Epidermal melanocyte (primary cell): ENCODE measurements around the gene SLC17A7.
A peak's percentile ranks its signal among the peaks of the same experiment; 100 is the strongest.
"Not testable (repeated sequence)": the region's sequence is repeated elsewhere in the genome, so short reads cannot be mapped to it uniquely, and the experiment has no call there.

Experiments
- DNase-seq: peaks from one replicate; pipeline ENCODE4 v3.0.0; 2011; ENCODE audit warnings: low spot score; ENCODE audit not compliant: insufficient read length

SLC17A7 gene

DNA sequence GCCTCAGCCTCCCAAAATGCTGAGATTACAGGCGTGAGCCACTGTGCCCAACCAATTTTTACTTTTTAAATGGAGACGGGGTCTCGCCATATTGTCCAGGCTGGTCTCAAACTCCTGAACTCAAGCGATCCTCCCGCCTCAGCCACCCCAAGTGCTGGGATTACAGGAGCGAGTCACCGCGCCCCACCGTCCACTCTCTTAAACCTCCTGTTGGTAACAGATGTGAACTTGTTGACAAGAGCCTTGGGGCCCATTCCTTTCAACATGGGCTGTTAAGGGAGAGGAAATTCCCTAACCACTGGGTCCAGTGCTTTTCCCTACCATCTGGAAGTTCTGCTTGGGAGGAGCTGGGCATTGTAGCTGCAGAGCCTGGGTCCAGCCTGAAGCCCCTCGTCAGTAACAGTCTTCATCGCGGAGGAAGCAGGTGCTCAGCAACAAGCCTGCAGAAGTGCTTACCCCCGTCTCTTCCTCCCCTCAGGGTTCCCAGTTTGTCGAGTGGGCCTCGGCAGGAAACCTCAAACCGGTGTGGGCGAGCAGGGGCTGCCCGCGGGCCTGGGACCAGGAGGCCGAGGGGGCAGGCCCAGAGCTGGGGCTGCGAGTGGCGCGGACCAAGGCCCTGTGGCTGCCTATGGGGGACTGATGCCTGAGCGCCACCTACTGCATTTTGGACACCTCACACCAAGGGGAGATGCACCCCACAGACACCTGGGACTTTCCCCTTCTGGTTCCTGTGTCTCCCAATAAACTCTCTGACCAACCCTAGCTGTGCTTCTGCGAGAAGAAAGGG lies 28.7 kb upstream of the SLC17A7 start:
- DNase-seq: no peak

DNA sequence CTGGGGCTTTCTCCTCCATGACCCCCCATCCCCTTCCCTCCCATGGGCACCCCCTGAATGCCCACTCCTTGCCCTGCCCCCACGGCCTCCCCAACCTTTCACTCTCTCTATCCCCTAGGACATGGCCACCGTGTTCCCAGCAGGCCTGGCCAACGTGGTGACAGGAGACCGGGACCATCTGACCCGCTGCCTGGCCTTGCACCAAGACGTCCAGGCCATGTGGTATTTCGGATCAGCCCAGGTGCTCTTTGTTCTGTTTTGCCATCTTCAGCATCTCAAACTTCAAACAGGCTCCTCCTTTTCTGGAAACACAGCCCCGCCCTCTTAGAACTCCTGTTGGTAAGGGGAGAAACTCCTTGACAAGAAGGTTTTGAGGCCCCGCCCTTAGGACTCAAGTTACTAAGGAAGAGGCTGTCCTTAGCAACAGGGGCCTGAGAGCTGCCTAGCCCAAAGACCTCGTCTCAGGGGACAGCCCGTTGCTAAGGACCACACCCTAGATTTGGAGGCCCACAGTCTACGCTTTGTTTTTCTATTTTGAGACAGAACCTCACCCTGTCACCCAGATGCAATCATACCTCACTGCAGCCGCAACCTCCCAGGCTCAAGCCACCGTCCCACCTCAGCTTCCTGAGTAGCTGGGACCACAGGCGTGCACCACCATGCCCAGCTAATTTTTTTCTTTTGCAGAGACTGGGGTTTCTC lies 27.6 kb upstream of the SLC17A7 start:
- no peak for DNase-seq

DNA sequence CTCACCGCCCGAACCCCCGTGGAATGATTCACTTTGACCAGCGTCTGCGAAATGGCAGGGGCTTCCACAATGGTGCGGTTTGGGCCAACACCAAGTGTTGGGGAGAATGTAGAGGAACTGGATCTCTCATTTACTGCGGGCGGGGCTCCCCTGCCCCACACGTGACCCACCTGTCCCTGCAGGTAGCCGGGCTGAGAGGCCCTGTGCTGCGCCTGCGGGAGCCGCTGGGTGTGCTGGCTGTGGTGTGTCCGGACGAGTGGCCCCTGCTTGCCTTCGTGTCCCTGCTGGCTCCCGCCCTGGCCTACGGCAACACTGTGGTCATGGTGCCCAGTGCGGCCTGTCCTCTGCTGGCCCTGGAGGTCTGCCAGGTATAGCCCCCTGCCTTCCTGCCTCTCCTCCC lies 26.9 kb upstream of the SLC17A7 start:
- DNase-seq: no peak

DNA sequence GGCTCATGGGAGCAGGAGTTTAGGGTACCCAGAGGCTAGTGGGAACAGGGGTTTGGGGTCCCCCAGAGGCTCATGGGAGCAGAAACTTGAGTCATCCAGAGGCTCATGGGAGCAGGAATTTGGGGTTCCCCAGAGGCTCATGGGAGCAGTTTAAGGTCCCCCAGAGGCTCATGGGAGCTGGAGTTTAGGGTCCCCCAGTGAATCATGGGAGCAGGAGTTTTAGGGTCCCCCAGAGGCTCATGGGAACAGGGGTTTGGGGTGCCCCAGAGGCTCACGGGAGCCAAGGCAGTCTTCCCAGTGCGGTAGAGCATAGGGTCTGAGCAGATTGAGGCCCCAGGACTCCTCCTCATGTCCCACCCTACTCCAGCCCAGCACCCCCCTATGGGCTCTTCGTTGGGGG lies 24.0 kb upstream of the SLC17A7 start:
- DNase-seq: no peak

DNA sequence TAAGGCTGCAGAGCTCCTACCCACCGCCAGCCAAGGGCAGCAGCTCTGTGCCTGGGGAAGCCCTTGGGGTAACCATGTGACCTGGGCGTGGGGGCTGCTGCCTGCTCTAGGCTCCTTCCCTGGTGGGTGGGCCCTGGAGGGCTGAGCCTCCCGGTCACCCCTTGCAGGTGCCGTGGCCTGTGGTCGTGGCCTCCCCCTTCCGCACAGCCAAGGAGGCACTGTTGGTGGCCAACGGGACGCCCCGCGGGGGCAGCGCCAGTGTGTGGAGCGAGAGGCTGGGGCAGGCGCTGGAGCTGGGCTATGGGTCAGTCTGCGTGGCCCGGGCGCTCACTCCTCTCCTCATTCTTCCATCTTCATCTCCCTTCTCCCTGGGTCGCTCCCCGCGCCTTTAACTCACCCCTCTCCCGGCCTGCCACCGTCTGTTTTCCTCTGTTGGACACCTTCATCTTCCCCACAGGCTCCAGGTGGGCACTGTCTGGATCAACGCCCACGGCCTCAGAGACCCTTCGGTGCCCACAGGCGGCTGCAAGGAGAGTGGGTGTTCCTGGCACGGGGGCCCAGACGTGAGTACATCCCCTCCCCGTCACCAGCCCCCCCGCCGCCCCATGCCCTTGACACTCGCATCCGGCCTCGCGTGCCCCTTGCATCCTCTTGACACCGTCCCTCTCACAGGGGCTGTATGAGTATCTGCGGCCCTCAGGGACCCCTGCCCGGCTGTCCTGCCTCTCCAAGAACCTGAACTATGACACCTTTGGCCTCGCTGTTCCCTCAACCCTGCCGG lies 22.8 kb upstream of the SLC17A7 start:
- DNase-seq: no peak

DNA sequence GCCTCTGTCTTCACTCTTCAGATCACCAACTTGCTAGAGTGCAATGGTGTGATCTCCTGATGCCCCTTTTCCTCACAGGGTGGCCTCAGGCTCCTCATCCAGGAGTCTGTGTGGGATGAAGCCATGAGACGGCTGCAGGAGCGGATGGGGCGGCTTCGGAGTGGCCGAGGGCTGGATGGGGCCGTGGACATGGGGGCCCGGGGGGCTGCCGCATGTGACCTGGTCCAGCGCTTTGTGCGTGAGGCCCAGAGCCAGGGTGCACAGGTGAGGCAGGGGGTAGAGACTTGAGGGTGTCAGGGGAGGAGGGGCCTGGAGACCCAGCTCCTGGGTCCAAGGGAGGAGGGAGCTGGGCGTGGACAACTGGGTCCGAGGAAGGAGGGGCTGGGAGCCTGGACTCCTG lies 21.2 kb upstream of the SLC17A7 start:
- no peak for DNase-seq

DNA sequence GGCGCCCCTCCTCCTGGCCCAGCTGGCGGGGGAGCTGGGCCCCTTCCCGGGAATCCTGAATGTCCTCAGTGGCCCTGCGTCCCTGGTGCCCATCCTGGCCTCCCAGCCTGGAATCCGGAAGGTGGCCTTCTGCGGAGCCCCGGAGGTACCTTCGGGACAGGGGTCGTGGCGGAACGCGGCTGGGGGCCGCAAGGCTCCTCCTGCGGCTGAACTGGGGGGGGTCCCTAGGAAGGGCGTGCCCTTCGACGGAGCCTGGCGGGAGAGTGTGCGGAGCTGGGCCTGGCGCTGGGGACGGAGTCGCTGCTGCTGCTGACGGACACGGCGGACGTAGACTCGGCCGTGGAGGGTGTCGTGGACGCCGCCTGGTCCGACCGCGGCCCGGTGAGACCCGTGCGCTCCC lies 20.3 kb upstream of the SLC17A7 start:
- DNase-seq: no peak

DNA sequence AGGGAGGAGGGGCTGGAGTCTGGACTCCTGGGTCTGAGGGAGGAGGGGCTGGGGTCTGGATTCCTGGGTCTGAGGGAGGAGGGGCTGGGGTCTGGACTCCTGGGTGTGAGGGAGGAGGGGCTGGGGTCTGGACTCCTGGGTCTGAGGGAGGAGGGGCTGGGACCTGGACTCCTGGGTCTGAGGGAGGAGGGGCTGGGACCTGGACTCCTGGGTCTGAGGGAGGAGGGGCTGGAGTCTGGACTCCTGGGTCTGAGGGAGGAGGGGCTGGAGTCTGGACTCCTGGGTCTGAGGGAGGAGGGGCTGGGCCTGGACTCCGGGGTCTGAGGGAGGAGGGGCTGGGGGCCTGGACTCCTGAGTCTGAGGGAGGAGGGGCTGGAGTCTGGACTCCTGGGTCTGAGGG lies 19.8 kb upstream of the SLC17A7 start:
- DNase-seq: not testable (repeated sequence)

DNA sequence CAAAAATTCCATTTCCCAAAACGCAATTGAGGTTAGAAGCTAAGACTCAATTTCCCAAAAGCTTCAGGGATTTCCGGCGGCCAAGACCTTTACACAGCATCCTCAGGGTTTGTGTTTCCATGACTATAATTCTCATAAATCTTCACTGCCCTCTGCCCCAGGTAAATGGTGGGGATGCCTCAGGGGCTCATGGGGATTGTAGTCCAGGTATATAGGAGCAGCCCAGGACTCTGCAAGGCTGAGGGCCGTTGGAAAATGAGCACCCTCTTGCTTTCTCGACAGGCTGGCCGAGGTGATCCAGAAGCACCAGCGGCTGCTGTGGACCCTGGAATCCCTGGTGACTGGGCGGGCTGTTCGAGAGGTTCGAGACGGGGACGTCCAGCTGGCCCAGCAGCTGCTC lies 18.1 kb upstream of the SLC17A7 start:
- DNase-seq: no peak

DNA sequence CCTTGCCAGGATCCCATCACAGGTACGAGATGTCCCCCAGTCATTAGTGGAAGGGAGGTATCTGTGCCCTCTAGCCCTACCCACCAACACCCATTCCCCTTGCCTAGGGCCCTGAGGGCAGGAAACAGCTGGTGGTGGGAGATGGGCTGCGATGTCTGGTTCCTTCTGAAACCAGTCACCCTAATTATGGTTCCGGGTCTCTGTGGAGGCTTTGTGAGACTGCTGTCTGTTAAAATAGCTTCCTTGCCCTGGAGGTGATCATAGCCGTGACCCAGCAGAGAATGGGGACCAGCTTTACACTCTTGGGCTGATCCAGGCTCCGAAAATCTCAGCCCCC lies 17.2 kb upstream of the SLC17A7 start:
- DNase-seq: no peak

DNA sequence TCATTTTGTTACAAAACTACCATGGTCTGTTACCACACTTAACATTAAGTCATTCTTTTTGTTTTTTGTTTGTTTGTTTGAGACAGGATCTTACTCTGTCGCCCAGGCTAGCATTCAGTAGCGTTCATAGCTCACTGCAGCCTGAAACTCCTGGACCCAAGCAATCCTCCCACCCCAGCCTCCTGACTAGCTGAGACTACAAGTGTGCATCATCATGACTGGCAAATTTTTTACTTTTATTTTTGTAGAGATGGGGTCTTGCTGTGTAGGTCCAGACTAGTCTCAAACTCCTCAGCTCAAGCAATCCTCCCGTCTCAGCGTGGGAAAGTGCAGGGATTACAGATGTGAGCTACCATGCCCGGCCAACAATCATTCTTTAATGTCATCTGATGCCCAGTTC lies 15.0 kb upstream of the SLC17A7 start:
- no peak for DNase-seq

DNA sequence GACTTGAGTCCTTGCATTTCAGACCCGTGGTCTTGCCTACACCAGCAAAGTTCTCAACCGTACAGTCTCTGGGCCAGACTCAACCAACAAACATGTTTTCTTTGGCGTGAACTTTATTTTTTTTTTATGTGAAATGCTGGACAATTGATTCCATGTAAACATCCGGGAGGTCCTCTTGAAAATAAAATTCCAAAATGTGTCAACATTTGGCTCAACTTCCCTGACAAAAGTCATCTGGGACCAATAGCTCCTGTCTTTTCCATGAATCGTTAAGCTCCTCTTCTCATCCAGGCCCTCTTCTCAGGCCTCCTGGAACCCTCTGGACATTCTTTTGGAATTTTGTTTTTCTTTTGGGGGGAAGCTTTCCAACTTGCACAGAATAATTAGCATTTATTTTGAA lies 14.4 kb upstream of the SLC17A7 start:
- no peak for DNase-seq

DNA sequence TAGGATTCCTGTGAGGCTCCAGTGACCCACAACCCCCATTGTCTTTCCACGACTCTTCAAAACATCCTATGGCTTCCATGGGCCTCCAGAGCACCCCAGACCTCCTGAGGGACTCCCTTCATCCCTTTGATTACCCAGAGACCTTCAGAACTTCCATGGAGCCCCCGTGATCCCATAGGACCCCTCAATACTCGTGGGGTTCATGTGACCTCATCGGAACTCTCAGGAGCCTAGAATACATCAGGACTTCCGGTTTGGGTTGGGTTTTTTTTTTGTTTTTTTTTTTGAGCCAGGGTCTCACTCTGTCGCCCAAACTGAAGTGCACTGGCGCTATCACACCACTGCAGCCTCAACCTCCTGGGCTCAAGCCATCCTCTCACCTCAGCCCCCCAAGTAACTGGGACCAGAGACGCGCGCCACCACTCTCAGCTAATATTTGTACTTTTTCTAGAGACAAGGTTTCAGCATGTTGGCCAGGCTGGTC lies 12.5 kb upstream of the SLC17A7 start:
- no peak for DNase-seq

DNA sequence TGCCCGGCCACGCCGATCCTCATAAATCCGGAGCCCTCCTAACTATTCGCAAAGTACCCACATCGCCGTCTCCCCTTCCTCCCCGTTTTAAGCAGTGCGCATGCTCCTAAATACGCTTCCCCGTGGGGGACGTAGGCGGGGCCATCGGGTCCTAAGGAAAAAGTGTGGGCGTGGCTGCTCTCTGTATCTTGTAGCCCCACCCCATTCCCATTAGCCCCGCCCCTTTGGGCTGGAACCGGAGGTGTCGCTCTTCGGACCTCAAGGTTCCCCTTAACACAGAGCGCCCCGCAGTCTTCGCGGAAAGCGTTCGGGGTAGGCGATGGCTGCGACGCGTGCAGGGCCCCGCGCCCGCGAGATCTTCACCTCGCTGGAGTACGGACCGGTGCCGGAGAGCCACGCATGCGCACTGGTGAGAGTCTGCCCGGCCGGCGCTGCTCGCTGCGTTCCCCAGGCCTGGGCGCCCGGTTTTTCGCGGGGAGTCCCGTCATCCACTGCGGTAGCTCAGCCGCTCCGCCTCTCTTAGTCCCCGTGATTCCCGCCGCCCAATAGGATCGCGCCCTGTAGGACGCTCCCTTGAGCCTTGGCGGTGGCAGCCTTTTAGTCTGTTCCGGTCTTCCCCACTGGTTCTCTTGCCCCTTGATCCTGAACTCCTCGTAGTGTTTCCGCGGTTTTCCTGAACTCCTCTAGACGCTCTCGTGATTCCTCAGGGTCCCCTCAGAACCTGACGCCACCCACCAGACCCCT lies 11.9 kb upstream of the SLC17A7 start, which contains the start of gene ALDH16A1:
TSS of gene ALDH16A1 (plus strand) at position 213 of the 744 bp plus-strand sequence. CDS start at position 320, 107 bp downstream.
- DNase-seq: peak; percentile 93

DNA sequence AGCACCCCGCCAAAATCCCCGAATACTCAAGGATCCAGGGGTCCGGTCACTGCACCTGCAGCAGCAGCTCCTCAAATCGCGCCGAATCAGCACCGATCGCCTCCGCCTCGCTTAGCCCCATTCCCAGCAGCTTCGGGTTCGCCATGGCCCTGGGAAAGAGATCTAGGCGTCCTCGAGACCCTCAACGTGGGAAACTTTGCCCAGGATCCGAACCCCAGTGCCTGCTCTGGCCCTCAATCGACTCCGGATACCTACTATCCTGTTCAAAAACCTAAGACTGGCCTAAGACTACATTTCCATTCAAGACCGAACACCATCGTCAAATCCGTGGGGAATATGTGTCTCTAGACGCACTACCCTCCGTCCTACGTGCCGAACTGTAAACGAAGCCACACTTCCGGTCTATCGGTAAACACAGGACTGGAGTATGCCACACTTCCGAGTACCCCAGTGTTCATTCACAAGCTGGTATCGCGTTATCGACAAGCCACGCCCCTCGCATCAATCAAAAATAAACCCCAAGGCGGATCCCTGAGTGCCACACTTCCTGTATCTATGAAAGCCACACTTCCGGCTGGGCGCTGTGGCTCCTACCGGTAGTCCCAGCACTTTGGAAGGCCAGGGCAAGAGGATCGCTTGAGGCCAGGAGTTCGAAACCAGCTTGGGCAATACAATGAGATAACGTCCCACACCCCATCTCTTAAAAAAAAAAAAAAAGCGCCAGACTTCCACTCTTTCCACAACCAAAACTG lies 10.3 kb upstream of the SLC17A7 start, which contains the start of gene PIH1D1:
TSS of gene PIH1D1 (minus strand) at position 385 of the 752 bp plus-strand sequence. CDS start at position 145, 240 bp downstream.
- peak; percentile 95 for DNase-seq

DNA sequence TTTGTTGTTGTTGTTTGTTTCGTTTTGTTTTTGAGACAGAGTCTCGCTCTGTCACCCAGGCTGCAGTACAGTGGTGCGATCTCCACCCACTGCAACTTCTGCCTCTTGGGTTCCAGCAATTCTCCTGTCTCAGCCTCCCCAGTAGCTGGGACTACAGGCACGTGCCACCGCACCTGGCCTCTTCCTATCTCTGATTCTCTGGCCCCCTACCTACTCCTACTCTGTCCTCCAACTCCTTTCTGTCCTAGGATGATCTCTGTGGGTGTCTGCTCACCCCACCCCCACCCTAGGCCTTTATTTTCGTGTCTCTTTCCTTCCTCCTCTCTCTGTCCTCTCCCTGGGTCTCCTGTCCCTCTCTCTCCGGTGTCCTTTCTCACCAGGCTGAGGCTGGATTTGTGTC lies 9.1 kb upstream of the SLC17A7 start:
- no peak for DNase-seq

DNA sequence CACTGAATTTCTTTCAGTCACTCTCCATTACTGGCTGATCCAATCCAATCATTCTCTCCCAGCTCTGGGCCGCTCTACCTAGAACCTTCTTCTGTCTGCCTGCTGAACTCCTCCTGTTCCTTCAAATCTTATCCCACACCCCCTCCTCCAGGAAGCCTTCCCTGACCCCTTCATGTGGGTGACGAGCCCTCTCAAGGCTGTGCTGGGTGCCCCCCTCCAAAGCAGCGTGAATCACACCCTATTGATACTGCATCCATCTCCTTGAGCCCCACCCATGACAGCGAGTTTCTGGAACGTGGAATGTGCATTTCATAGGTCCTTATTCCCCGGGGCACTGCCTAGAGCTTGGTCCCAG lies 7.1 kb upstream of the SLC17A7 start:
- DNase-seq: no peak

DNA sequence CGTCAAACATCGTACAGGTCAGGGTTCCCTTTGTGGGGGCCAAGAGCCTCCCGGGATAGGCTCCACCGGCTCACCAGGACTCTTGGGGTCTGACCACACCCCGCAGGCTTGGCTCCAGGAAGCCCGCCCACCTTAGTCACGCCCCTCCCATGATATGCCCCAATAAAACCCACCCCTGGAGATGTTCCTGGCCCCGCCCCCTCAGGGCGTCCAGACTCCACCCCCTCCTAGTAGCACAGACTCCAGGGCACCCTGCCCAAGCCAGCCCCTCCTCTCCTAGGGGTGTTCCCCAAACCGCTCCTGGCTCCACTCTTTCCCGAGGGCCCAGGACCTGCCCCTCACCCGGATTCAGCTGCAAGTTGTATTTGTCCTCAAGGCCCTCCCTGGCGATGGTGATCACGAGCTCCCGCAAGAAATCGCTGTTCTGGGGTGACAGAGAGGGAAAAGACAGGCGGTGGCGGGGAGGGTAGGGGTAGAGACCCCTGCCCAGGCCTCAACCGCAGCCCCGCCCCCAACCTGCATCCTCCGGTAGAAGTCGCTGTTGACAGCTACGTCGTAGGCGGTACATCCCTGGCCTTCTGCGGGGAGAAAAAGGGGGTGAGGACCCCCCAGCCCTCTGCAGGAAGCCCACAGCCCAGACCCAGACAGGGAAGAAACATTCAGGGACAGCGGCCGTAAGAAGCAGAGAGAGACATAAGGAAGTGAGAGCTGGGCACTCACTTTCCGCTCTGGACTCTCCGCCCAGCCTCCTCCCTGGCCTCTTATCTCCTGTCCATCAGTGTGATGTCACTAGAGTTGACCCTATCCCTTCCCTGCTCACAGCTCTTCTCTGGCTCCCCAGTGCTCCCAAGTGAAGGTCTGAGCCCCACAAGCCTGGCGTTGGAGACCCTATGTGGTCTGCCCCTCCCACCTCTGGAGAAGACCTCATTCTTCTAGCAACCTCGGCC lies 6.4 kb upstream of the SLC17A7 start:
- peak; percentile 11 for DNase-seq

DNA sequence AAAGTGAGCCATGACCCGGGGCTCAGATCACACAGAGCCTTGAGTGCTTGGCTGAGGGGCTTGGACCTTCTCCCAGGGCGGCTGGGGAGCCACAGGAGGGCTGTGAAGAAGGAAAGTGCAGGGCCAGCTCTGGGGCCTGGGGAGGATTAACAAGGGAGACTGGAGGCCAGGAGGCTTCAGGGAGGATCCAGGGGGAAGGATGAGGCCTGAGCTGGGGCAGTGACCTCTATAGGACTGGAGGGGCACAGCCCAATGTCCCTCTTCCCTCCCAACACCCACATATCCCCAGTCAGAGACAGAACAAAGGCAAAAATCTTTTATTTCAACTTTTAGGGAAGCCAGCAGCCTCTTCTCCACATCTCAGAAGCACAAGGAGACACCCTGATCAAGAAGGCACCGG lies 4.7 kb upstream of the SLC17A7 start:
- DNase-seq: no peak
